K562 (cell line): ENCODE measurements around the gene PRTN3. TPM values are rescaled to one million over a fixed set of nuclear protein-coding genes. Genes with fewer than 3 reads are reported as not detected.

Experiments used
- ATAC-seq: fragments of 200-7000 bp; cut with Tn5 transposase; 3 replicates; pipeline ENCODE4 v1.9.1; 2020; ENCODE audit warnings: moderate library complexity
- BruUV-seq: library from RNA; stranded (reverse); fragments of 400-500 nt; replicated peaks from 2 replicates; lab custom pipeline; 2021; lab: Mats Ljungman, UMichigan
- CTCF ChIA-PET: fragments of 300-600 bp; formaldehyde crosslinking; extraction: SDS; loops from one replicate; lab custom pipeline; 2021; ENCODE audit warnings: low intra/inter-chr PET ratio; lab: Yijun Ruan, JAX
- POLR2A ChIA-PET: fragments of 300-600, 350-650 bp; sonication (Branson Sonifier 250); formaldehyde crosslinking; extraction: SDS; loops from one replicate; lab custom pipeline; 2021; ENCODE audit warnings: antibody characterized with exemption, inconsistent platforms; lab: Yijun Ruan, JAX
- DNase-seq, 4 experiments: peaks; one replicate each; pipeline versions ENCODE4 v3.0.0 to v3.0.0-alpha.2; 2011 to 2018; ENCODE audit warnings: low spot score in 3 of 4, mixed read lengths in 3 of 4; ENCODE audit errors: extremely low read depth in 1 of 4
- FAIRE-seq: peaks from 2 replicates; lab custom pipeline; 2011; peaks lifted over from hg19 to GRCh38; lab: Jason Lieb, UNC
- H2AFZ ChIP-seq: 2 replicates; pipeline ENCODE4 v1.6.0; 2011; ENCODE audit warnings: low read depth, low read length, control low read depth, inconsistent platforms
- H3K27ac ChIP-seq: fragments of 200-600 bp; 3 replicates; pipeline ENCODE4 v1.8.0; 2011; ENCODE audit warnings: low read depth, mild to moderate bottlenecking, control low read depth, inconsistent platforms, low read length, moderate library complexity, mixed read lengths; ENCODE audit errors: extremely low read depth
- H3K27me3 ChIP-seq, 2 experiments: fragments of 300-600 bp in 1 of 2; 2 replicates in 1 of 2; 3 replicates in 1 of 2; pipeline versions ENCODE4 v1.6.0 to v1.8.0; 2011; ENCODE audit warnings: inconsistent platforms in 2 of 2, low read length in 2 of 2, mild to moderate bottlenecking in 1 of 2, mixed read lengths in 1 of 2, moderate library complexity in 1 of 2; ENCODE audit not compliant: control insufficient read depth in 2 of 2, insufficient read depth in 2 of 2
- H3K36me3 ChIP-seq: fragments of 300-600 bp; 3 replicates; pipeline ENCODE4 v1.8.0; 2011; ENCODE audit warnings: mild to moderate bottlenecking, low read length, inconsistent platforms; ENCODE audit not compliant: control insufficient read depth, insufficient read depth
- H3K4me1 ChIP-seq, 2 experiments: fragments of 200-600 bp in 1 of 2; replicated peaks in 1 of 2; 2 replicates in 1 of 2; 3 replicates in 1 of 2; pipeline versions ENCODE4 v1.5.1 to v1.8.0; 2011; ENCODE audit warnings: inconsistent platforms in 2 of 2, low read length in 2 of 2, mild to moderate bottlenecking in 1 of 2, mixed read lengths in 1 of 2, moderate library complexity in 1 of 2; ENCODE audit not compliant: control insufficient read depth in 2 of 2, insufficient read depth in 2 of 2
- H3K4me2 ChIP-seq: 2 replicates; pipeline ENCODE4 v1.6.1; 2011; ENCODE audit warnings: low read length, control low read depth, inconsistent platforms, mixed read lengths; ENCODE audit not compliant: insufficient read depth
- H3K4me3 ChIP-seq: fragments of 200-600 bp; sonication (generic), shearing (Covaris generic); 2 replicates; pipeline ENCODE4 v1.5.1; 2016; ENCODE audit warnings: control low read depth, inconsistent platforms
- H3K79me2 ChIP-seq: fragments of 200-600 bp; 3 replicates; pipeline ENCODE4 v1.8.0; 2011; ENCODE audit warnings: low read length, inconsistent platforms; ENCODE audit not compliant: control insufficient read depth, insufficient read depth
- H3K9ac ChIP-seq, 2 experiments: 2 replicates each; pipeline versions ENCODE4 v1.6.0 to v1.6.1; 2011; ENCODE audit warnings: low read depth in 2 of 2, low read length in 2 of 2, control low read depth in 1 of 2, inconsistent platforms in 1 of 2, mild to moderate bottlenecking in 1 of 2, mixed read lengths in 1 of 2; ENCODE audit not compliant: insufficient read depth in 1 of 2
- H3K9me1 ChIP-seq: one replicate; pipeline ENCODE4 v1.6.0; 2011; ENCODE audit warnings: inconsistent platforms, mild to moderate bottlenecking, low read length, moderate library complexity; ENCODE audit not compliant: control insufficient read depth, insufficient read depth
- H3K9me3 ChIP-seq: replicated peaks from 2 replicates; pipeline ENCODE4 v1.5.1; 2011; ENCODE audit warnings: low read depth, low read length, inconsistent platforms; ENCODE audit not compliant: control insufficient read depth, insufficient read depth
- H4K20me1 ChIP-seq: replicated peaks from 2 replicates; pipeline ENCODE4 v1.6.1; 2011; ENCODE audit warnings: low read length, inconsistent platforms, mixed read lengths; ENCODE audit not compliant: control insufficient read depth, insufficient read depth
- BHLHE40 ChIP-seq: IDR thresholded peaks from 2 replicates; pipeline ENCODE4 v1.6.1; 2011; ENCODE audit warnings: low read length, improper control_type of control experiment
- E2F3 ChIP-seq: fragments of 250-450 bp; sonication (Bioruptor Pico); IDR thresholded peaks from 2 replicates; pipeline ENCODE4 v1.4.0; 2020; ENCODE audit warnings: mild to moderate bottlenecking
- FOSL1 ChIP-seq: fragments of 200-800 bp; sonication (Bioruptor generic); conservative IDR thresholded peaks from 2 replicates; pipeline ENCODE4 v1.6.1; 2016; ENCODE audit warnings: missing genetic modification characterization, missing compliant biosample characterization
- HNRNPUL1 ChIP-seq: fragments of 200-400 bp; formaldehyde crosslinking; IDR thresholded peaks from 2 replicates; pipeline ENCODE4 v1.6.1; 2017; ENCODE audit warnings: low read length
- LARP7 ChIP-seq: fragments of 450-650 bp; IDR thresholded peaks from 2 replicates; pipeline ENCODE4 v1.6.1; 2016
- NFE2L1 ChIP-seq: fragments of 450-650 bp; IDR thresholded peaks from 2 replicates; pipeline ENCODE4 v1.6.1; 2016; ENCODE audit warnings: missing genetic modification characterization, low read depth, mild to moderate bottlenecking, missing compliant biosample characterization, moderate library complexity, borderline replicate concordance
- PHF20 ChIP-seq: fragments of 450-650 bp; IDR thresholded peaks from 2 replicates; pipeline ENCODE4 v1.6.1; 2018; ENCODE audit not compliant: partially characterized antibody
- SLC30A9 ChIP-seq: fragments of 250-450 bp; sonication (Bioruptor Pico); IDR thresholded peaks from 2 replicates; pipeline ENCODE4 v1.8.0; 2022; ENCODE audit warnings: mild to moderate bottlenecking, moderate library complexity
- SUPT5H ChIP-seq: fragments of 450-650 bp; IDR thresholded peaks from 2 replicates; pipeline ENCODE4 v1.6.1; 2016
- TARDBP ChIP-seq: fragments of 450-650 bp; IDR thresholded peaks from 2 replicates; pipeline ENCODE4 v1.6.1; 2016
- THRAP3 ChIP-seq: fragments of 450-650 bp; IDR thresholded peaks from 2 replicates; pipeline ENCODE4 v1.6.1; 2016; ENCODE audit warnings: mild to moderate bottlenecking, inconsistent platforms, borderline replicate concordance
- TSC22D4 ChIP-seq: fragments of 450-650 bp; IDR thresholded peaks from 2 replicates; pipeline ENCODE4 v1.6.1; 2016; ENCODE audit warnings: missing genetic modification characterization, missing biosample characterization, control low read depth
- ZNF143 ChIP-seq: sonication (generic); formaldehyde crosslinking; IDR thresholded peaks from 2 replicates; pipeline ENCODE4 v1.9.0; 2022; ENCODE audit warnings: mild to moderate bottlenecking, missing genetic modification reagents
- ZNF184 ChIP-seq: sonication (generic); formaldehyde crosslinking; IDR thresholded peaks from 2 replicates; pipeline ENCODE4 v1.5.0; 2020; ENCODE audit warnings: missing genetic modification reagents
- ZNF445 ChIP-seq: fragments of 250-450 bp; sonication (Bioruptor Pico); IDR thresholded peaks from 2 replicates; pipeline ENCODE4 v1.4.0; 2020; ENCODE audit warnings: low read depth, mild to moderate bottlenecking, moderate library complexity
- ZNF830 ChIP-seq: fragments of 250-450 bp; sonication (Bioruptor Pico); IDR thresholded peaks from 2 replicates; pipeline ENCODE4 v1.5.0; 2021; ENCODE audit warnings: mild to moderate bottlenecking
- ZSCAN32 ChIP-seq: fragments of 450-650 bp; formaldehyde crosslinking; IDR thresholded peaks from 2 replicates; pipeline ENCODE4 v1.4.0; 2020; ENCODE audit warnings: mild to moderate bottlenecking, moderate library complexity
- WGBS: fragments of 100-300 bp; shearing (Covaris generic); methylation state at CpG from one replicate; pipeline ENCODE4 v1.1.6; 2016; ENCODE audit warnings: low coverage, mixed read lengths; ENCODE audit not compliant: insufficient coverage; ENCODE audit errors: missing lambda C conversion rate; 5-methylcytosine and 5-hydroxymethylcytosine counted together
- in situ Hi-C: fragments of 300-500 bp; cut with MboI; formaldehyde crosslinking; loops from 4 replicates; pipeline ENCODE4 v1.15.0; 2018; ENCODE audit warnings: inconsistent platforms, mixed read lengths
- intact Hi-C: fragments of 100-400 bp; cut with micrococcal nuclease; formaldehyde crosslinking; loops from 2 replicates; pipeline ENCODE4 v1.14.2; 2022
- polyA plus RNA-seq, 8 experiments: library from polyadenylated mRNA; depleted of rRNA in 4 of 8; stranded (reverse) in 5 of 8; unstranded in 3 of 8; fragments of >200 nt; fragmentation: Nextera tagmentation in 2 of 8; fragmentation: Illumina TruSeq in 1 of 8; extraction: Ambion mirVana in 2 of 8; extraction: Trizol in 1 of 8; gene quantifications; 2 replicates each; pipeline versions ENCODE4 v1.2.1 to v1.2.3, GENCODE V29; 2011 to 2014; ENCODE audit warnings: inconsistent platforms in 1 of 8, missing spikeins in 1 of 8
- total RNA-seq, 7 experiments: library from RNA; depleted of rRNA in 6 of 7; stranded (reverse); fragments of >200 nt in 6 of 7; fragmentation: Illumina TruSeq in 2 of 7; extraction: Trizol in 2 of 7; gene quantifications; 2 replicates each; pipeline versions ENCODE4 v1.2.1 to v1.2.3, GENCODE V29; 2011 to 2021; ENCODE audit warnings: low replicate concordance in 1 of 7
- TF ChIP-seq, protein P1 (sequence below): sonication (generic); formaldehyde crosslinking; IDR thresholded peaks from 2 replicates; pipeline ENCODE4 v1.8.1; 2023; ENCODE audit warnings: mild to moderate bottlenecking, missing genetic modification reagents

The PRTN3 gene
- total and polyA plus RNA-seq, 9 of the 15 experiments (the other 6 are each of a cell fraction or from before 2014, with no cell fraction given), result 0.14 to 0.86 (median 0.43) TPM; not detected in 3

DNA sequence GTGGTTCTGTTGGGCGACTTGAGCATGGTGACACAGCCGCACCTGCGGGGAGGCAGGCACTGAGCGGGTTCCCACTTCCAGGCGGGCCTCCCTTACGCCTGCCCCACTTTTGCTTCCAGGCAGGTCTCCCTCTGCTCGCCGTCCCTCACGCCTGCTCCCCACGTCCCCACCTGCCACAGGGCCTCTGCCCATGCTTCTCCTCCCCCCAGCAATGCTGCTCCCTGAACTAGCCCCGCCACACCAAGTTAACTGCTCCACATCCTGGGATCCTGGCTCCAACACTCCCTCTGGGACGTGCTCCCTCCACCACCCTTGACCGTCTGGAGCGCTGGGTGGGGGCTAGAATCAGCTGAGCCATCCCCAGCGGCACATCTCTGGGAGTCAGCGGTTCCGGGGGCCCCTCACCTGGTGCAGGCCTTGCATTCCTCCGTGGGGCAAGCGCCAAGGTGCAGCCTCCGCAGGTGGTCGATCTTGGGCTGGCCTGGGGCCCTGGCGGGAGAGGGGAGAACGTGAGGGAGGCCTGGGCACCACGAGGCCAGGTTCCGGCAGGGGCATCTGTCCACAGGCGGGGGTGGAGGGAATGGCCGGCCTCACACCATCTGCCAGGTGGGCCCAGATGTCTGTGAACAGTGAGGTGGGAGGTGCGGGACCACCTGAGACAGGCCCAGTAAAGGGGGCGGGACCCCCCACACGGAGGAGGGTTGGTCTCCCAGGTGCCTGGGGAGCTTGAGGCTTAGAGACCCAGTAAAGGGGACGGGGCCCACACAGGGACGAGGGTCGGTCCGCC, 27.9 kb downstream of the PRTN3 start (continued):
- no peak for TF ChIP-seq PHF20
- TF ChIP-seq SUPT5H, result peak; percentile 69
- TF ChIP-seq, all 486 proteins: peak for 16

DNA sequence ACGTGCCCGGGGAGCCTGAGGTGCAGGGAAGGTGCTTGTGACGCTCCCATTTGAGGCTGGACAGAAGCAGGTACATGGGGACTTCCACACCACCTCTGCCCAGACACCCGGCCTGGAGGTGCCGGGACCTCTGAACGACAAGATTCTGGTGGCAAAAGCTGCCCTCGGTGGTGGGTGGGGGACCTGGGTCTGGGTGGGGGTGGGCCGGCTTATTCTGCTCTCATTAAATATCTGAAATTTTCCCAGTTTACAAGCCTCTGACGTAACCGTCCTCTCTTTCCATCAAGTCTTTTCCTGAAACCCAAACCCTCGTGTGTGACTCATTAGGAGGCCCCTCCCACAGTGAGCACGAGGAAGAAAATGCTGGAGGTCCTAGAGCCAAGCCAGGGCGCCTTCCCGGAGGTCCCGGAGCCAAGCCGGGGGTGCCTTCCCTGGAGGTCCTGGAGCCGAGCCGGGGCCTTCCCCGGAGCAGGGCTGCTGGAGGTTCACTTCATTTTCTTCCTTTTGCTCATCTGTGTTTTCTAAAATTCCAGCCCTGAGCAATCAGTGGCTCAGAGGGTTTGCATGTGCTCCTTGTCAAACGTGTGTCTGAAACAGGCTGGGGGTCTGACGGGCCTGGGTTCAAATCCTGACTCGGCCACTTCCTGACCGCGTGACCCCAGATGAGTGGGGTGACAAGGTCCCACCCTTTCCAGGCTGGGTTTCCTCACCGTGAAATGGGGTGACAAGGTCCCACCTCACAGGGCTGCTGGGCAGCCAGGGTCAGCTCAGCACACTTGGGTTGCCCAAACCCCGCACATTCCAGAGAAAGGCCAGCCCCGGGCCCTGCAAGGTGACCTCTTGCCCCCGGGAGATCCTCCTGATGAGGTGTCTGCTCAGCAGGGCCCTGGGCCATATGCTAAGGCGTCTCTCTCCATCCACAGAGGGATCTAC, 28.7 kb downstream of the PRTN3 start:
- Histone ChIP-seq H3K36me3 (peaks cover 71% of the 10 kb centered on the region; the same call in 2 of the 3 replicates), H3K4me3 (no peak overlapping the region), H4K20me1 (no peaks in the 10 kb centered on the region; the same call in 1 of the 2 replicates), H3K27ac (peak overlapping the region; percentile 59), H3K9me1 (no peaks in the 10 kb centered on the region), H3K9me3 (no peaks in the 10 kb centered on the region), H3K27me3 (no peaks in the 10 kb centered on the region), H3K79me2 (no peaks in the 10 kb centered on the region), H3K9ac (peak overlapping the region; percentile 34 to 86; a peak in 3 of 4 replicates), H3K4me1 (peaks cover 16 to 78% of the 10 kb centered on the region in 2 experiments), H2AFZ (no peak overlapping the region), H3K4me2 (no peak overlapping the region)
- intact Hi-C loops, result no loop called here
- ChIA-PET POLR2A (interaction anchor here (0.5 to 0.6 kb wide), 2 partner anchors 47 to 71 kb away, joined by 4 read pairs; no protein-coding TSS in a partner anchor), CTCF (no interaction called here)
- 65% methylated on average over 27 of the region's 29 CpGs for WGBS
- TSS peak; percentile 30 for BruUV-seq
- FAIRE-seq (peak; percentile 76), DNase-seq (peak in 1 of 4 experiments; percentile 56), ATAC-seq (no peak)
- in situ Hi-C loops, result no loop called here
- TF ChIP-seq ZNF143 (CRISPR knock-in tag), result no peak
- no peak for TF ChIP-seq TARDBP
- TF ChIP-seq LARP7, result no peak
- TF ChIP-seq ZNF445, result no peak
- no peak for TF ChIP-seq ZSCAN32 (CRISPR knock-in tag)
- peak; percentile 73 for TF ChIP-seq FOSL1
- TF ChIP-seq THRAP3, result no peak
- no peak for TF ChIP-seq E2F3
- TF ChIP-seq SLC30A9, result no peak
- TF ChIP-seq TSC22D4 (tag), result no peak
- TF ChIP-seq ZNF830, result no peak
- TF ChIP-seq HNRNPUL1, result no peak
- no peak for TF ChIP-seq BHLHE40
- no peak for TF ChIP-seq ZNF184
- no peak for TF ChIP-seq NFE2L1
- TF ChIP-seq, protein P1, sequence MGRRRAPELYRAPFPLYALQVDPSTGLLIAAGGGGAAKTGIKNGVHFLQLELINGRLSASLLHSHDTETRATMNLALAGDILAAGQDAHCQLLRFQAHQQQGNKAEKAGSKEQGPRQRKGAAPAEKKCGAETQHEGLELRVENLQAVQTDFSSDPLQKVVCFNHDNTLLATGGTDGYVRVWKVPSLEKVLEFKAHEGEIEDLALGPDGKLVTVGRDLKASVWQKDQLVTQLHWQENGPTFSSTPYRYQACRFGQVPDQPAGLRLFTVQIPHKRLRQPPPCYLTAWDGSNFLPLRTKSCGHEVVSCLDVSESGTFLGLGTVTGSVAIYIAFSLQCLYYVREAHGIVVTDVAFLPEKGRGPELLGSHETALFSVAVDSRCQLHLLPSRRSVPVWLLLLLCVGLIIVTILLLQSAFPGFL (CRISPR knock-in tag), result no peak
